Measurements from ENCODE around the gene GTF3C4.

The GTF3C4 gene

DNA sequence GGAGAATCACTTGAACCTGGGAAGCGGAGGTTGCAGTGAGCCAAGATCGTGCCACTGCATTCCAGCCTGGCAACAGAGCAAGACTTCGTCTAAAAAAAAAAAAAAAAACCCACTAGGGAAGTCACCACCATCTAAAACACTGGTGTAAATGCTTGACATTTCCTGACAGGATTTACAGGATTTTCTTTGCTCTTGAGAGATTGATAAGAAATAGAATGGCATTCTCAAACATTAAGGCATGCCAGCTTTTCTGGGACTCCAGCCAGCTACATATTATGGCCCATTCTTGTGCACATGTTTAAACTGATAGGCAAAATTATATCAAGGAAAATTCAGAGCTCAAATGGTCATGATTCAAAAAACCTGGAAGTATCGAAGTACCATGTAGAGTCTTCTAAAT, 28.7 kb downstream of the GTF3C4 start:
- TF ChIP-seq, protein P1, sequence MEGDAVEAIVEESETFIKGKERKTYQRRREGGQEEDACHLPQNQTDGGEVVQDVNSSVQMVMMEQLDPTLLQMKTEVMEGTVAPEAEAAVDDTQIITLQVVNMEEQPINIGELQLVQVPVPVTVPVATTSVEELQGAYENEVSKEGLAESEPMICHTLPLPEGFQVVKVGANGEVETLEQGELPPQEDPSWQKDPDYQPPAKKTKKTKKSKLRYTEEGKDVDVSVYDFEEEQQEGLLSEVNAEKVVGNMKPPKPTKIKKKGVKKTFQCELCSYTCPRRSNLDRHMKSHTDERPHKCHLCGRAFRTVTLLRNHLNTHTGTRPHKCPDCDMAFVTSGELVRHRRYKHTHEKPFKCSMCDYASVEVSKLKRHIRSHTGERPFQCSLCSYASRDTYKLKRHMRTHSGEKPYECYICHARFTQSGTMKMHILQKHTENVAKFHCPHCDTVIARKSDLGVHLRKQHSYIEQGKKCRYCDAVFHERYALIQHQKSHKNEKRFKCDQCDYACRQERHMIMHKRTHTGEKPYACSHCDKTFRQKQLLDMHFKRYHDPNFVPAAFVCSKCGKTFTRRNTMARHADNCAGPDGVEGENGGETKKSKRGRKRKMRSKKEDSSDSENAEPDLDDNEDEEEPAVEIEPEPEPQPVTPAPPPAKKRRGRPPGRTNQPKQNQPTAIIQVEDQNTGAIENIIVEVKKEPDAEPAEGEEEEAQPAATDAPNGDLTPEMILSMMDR (IDR thresholded peaks at IDR 0.05; ENCODE audit: poor library complexity, severe bottlenecking): no peak
- Histone ChIP-seq H3K27me3 (ENCODE audit: insufficient read depth, poor library complexity, severe bottlenecking) (no peaks in the 10 kb centered on the region), H3K9me3 (ENCODE audit: severe bottlenecking) (peaks cover 18% of the 10 kb centered on the region), H3K36me3 (ENCODE audit: low read depth) (no peaks in the 10 kb centered on the region), H3K4me1 (ENCODE audit: insufficient read depth, poor library complexity, severe bottlenecking) (no peaks in the 10 kb centered on the region), H3K27ac (ENCODE audit: poor library complexity, severe bottlenecking) (no peak overlapping the region), H3K4me3 (ENCODE audit: severe bottlenecking) (no peak overlapping the region)
- DNase-seq (ENCODE audit: low spot score): no peak
- no peak for ATAC-seq (ENCODE audit: low read depth)

DNA sequence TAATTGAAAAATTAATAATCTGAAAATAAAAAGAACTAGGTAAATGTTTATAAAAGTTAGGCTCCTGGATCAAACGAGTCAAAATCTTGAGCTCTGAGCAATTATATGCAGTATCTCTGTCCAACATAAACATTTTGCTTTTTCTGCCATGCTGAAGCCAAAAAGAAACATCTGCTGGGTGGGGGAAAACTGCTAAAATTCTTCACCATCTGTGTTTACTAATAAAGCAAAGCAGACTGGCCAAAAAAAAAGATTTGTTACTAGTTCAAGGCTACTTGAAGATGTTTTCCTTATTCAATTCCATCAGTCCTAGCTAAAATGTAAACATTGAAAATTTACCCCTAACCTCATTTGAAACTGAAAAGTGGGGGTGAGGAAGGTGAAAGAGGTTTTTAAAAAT, 29.7 kb downstream of the GTF3C4 start:
- no peak for DNase-seq (ENCODE audit: low spot score)
- ATAC-seq (ENCODE audit: low read depth): no peak
- Histone ChIP-seq H3K27me3 (ENCODE audit: insufficient read depth, poor library complexity, severe bottlenecking) (no peaks in the 10 kb centered on the region), H3K27ac (ENCODE audit: poor library complexity, severe bottlenecking) (no peak overlapping the region), H3K36me3 (ENCODE audit: low read depth) (no peaks in the 10 kb centered on the region), H3K4me3 (ENCODE audit: severe bottlenecking) (no peak overlapping the region), H3K9me3 (ENCODE audit: severe bottlenecking) (peaks cover 18% of the 10 kb centered on the region), H3K4me1 (ENCODE audit: insufficient read depth, poor library complexity, severe bottlenecking) (no peaks in the 10 kb centered on the region)
- TF ChIP-seq, protein P1 (IDR thresholded peaks at IDR 0.05; ENCODE audit: poor library complexity, severe bottlenecking): no peak

DNA sequence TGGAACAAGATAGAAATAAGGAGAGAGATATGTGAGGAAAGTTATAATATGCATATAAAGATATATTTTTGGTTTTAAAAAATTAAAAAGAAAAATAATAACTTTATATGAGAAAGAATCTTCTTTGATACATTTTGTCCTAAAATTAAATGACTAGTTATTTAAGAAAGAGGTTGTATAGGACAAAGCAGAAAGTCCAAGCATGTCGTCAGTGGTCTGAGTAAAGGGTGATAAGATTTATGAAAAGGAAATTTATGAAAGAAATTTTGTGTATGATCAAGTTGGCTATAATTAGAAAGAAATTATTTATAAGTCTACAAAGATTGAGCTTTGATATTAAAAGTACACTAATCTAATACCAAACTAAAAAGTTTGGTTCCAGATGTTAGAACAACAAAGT, 32.0 kb downstream of the GTF3C4 start:
- Histone ChIP-seq H3K4me3 (ENCODE audit: severe bottlenecking) (no peak overlapping the region), H3K4me1 (ENCODE audit: insufficient read depth, poor library complexity, severe bottlenecking) (no peaks in the 10 kb centered on the region), H3K36me3 (ENCODE audit: low read depth) (no peaks in the 10 kb centered on the region), H3K27ac (ENCODE audit: poor library complexity, severe bottlenecking) (no peak overlapping the region), H3K27me3 (ENCODE audit: insufficient read depth, poor library complexity, severe bottlenecking) (no peaks in the 10 kb centered on the region), H3K9me3 (ENCODE audit: severe bottlenecking) (peaks cover 13% of the 10 kb centered on the region)
- TF ChIP-seq, protein P1 (IDR thresholded peaks at IDR 0.05; ENCODE audit: poor library complexity, severe bottlenecking): no peak
- ATAC-seq (ENCODE audit: low read depth) (no peak), DNase-seq (ENCODE audit: low spot score) (no peak)

DNA sequence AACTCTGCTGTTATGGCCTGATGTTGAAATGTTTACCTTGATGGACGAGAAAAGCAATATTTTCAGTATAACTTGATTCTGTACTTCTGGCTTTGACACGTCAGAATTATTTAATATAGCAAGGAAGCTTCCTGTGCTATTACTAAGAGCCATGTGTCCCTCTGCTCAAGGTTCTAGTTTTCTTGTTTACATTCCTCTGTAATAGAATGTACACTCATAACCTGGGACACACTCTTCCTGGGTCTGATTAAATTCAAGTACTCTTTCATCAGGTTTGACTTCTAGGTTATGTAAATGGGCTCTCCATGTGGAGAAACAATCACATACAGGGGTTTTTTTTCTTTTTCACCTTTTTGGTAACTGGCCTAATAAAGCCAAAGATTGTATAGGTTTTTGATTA, 33.1 kb downstream of the GTF3C4 start:
- TF ChIP-seq, protein P1 (IDR thresholded peaks at IDR 0.05; ENCODE audit: poor library complexity, severe bottlenecking): no peak

DNA sequence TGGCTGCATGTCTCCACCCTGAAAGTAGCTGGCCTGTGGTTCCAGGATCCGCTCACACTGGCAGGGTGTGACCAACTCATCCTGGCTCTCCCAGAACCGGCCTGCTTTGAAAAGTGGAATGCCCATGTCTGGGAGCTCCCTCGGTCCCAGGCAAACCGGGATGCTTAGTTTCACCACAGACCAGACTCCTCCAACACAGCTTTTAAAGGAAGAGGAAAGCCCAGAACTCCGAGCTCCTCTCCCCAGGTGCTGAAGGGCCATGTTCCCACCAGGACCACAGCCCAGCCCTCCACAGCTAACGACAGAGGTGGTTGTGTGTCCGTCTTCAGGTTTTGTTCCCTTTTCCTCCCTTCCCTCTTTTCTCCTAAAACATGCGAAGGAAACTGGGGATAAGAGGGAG, 38.0 kb downstream of the GTF3C4 start:
- Histone ChIP-seq H3K4me3 (ENCODE audit: severe bottlenecking) (no peak overlapping the region), H3K27me3 (ENCODE audit: insufficient read depth, poor library complexity, severe bottlenecking) (peaks cover 7% of the 10 kb centered on the region), H3K9me3 (ENCODE audit: severe bottlenecking) (no peaks in the 10 kb centered on the region), H3K4me1 (ENCODE audit: insufficient read depth, poor library complexity, severe bottlenecking) (no peaks in the 10 kb centered on the region), H3K36me3 (ENCODE audit: low read depth) (no peaks in the 10 kb centered on the region), H3K27ac (ENCODE audit: poor library complexity, severe bottlenecking) (no peak overlapping the region)
- TF ChIP-seq, protein P1 (IDR thresholded peaks at IDR 0.05; ENCODE audit: poor library complexity, severe bottlenecking): no peak
- no peak for ATAC-seq (ENCODE audit: low read depth)
- no peak for DNase-seq (ENCODE audit: low spot score)

More for the DNA sequence above, 33.1 kb downstream of the GTF3C4 start:
- H3K27ac ChIP-seq (ENCODE audit: poor library complexity, severe bottlenecking): no peak overlapping the region
- no peaks in the 10 kb centered on the region for H3K4me1 ChIP-seq (ENCODE audit: insufficient read depth, poor library complexity, severe bottlenecking)
- H3K27me3 ChIP-seq (ENCODE audit: insufficient read depth, poor library complexity, severe bottlenecking): no peaks in the 10 kb centered on the region
- peak; percentile 53; the same call in 1 of the 3 replicates for ATAC-seq (ENCODE audit: low read depth)
- H3K4me3 ChIP-seq (ENCODE audit: severe bottlenecking): no peak overlapping the region
- peaks cover 9% of the 10 kb centered on the region for H3K9me3 ChIP-seq (ENCODE audit: severe bottlenecking)
- no peaks in the 10 kb centered on the region for H3K36me3 ChIP-seq (ENCODE audit: low read depth)
- DNase-seq (ENCODE audit: low spot score): no peak
